Heart right ventricle (tissue), 16 donors: ENCODE results near the gene CBFA2T2. TPM values are rescaled to one million over a fixed set of nuclear protein-coding genes. Genes with fewer than 3 reads are reported as not detected.
A peak's percentile ranks its signal among the peaks of the same experiment; 100 is the strongest.

Experiments used
- ATAC-seq, 8 donors: fragments of 200-7000 bp; cut with Tn5 transposase; one replicate each; pipeline ENCODE4 v1.9.1; 2020; ENCODE audit warnings: mild to moderate bottlenecking in 8 of 8, moderate library complexity in 8 of 8, moderate number of reproducible peaks in 1 of 8
- DNase-seq, 2 donors: peaks; one replicate each; pipeline ENCODE4 v3.0.0-alpha.2; 2020
- H3K27ac ChIP-seq, 10 donors: fragments of 200-600 bp; sonication (generic) in 2 of 10; one replicate each; pipeline versions ENCODE4 v1.5.0 to v1.8.0; 2020 to 2022; ENCODE audit warnings: mild to moderate bottlenecking in 3 of 10
- H3K27me3 ChIP-seq, 7 donors: fragments of 200-600 bp; one replicate each; pipeline ENCODE4 v1.8.0; 2021 to 2022; ENCODE audit warnings: mild to moderate bottlenecking in 2 of 7
- H3K36me3 ChIP-seq, 9 donors: fragments of 200-600 bp; sonication (generic) in 1 of 9; one replicate each; pipeline versions ENCODE4 v1.5.0 to v1.8.0; 2020 to 2022; ENCODE audit warnings: mild to moderate bottlenecking in 2 of 9
- H3K4me1 ChIP-seq, 9 donors: fragments of 200-600 bp; sonication (generic) in 1 of 9; one replicate each; pipeline versions ENCODE4 v1.5.0 to v1.8.0; 2020 to 2022; ENCODE audit warnings: mild to moderate bottlenecking in 4 of 9
- H3K4me3 ChIP-seq, 10 donors: fragments of 200-600 bp; sonication (generic) in 2 of 10; one replicate each; pipeline versions ENCODE4 v1.5.0 to v1.8.0; 2020 to 2022; ENCODE audit warnings: mild to moderate bottlenecking in 7 of 10, moderate library complexity in 2 of 10
- H3K9me3 ChIP-seq, 11 donors: fragments of 200-600 bp in 10 of 11; sonication (generic) in 2 of 11; one replicate each; pipeline versions ENCODE4 v1.5.0 to v1.8.0; 2013 to 2022; ENCODE audit warnings: mild to moderate bottlenecking in 2 of 11, control low read depth in 1 of 11, moderate library complexity in 1 of 11
- whole genome bisulfite sequencing, 2 donors: extraction: QIAGEN DNeasy Blood & Tissue Kit; methylation state at CpG; one replicate each; pipeline ENCODE4 v1.1.7; 2013; ENCODE audit warnings: inconsistent platforms in 1 of 2; 5-methylcytosine and 5-hydroxymethylcytosine counted together
- intact Hi-C, 10 donors: fragments of 100-400 bp; cut with DNase I; formaldehyde crosslinking; loops; one replicate each; pipeline versions ENCODE4 v1.11.1 to v1.14.2; 2022
- polyA plus RNA-seq, 2 donors: library from polyadenylated mRNA; stranded (reverse); fragments of 200-250 nt; gene quantifications; one replicate each; pipeline ENCODE4 v1.2.3, GENCODE V29; 2013
- total RNA-seq, 10 donors: library from RNA; stranded (reverse); fragmentation: NEBNext Ultra II Directional in 3 of 10; extraction: Animal tissue kit (Norgen Biotek cat#: 25700) in 3 of 10; gene quantifications; one replicate each; pipeline versions ENCODE4 v1.2.1 to v1.2.4, GENCODE V29; 2021 to 2023
- TF ChIP-seq, protein P1 (sequence below), 9 donors: fragments of 200-600 bp; sonication (generic) in 2 of 9; IDR thresholded peaks; one replicate each; pipeline versions ENCODE4 v1.5.0 to v1.8.0; 2021 to 2022; ENCODE audit warnings: antibody characterized with exemption in 9 of 9, mild to moderate bottlenecking in 5 of 9, moderate library complexity in 1 of 9
- donor health status: Arrhythmogenic right ventricular cardiomyopathy.
- donor health status: ischemic (EF 13 %, LVEDD 7.1; RV severe dilation, severe dysfunction).
- donor health status: healthy with polysubstance abuse.
- donor health status: DM: no; HTN: yes; CAD: no.
- donor health status: DM: no; HTN: no; CAD: no.
- donor health status: ischemic (EF 25% LVEDD 6.9; RV normal size, moderate dysfunction).
- donor health status: ischemic (EF 25% LVEDD 5.7; RV mildly dilated, moderate dysfunction).
- donor health status: healthy.
- donor health status: DM: yes; HTN: yes; CAD: no.
- donor health status: Ischemic cardiomyopathy.
- donor health status: ischemic (EF 35%, LVEDD 5.7; RV mildly dilated, moderate dysfunction).
- donor health status: nonischemic (EF 11% LVEDD 7.7; RV severe dilation, severe dysfunction).
- donor health status: DM: yes; HTN: yes; CAD: no.
- donor health status: PGD.
- donor health status: ischemic (EF 29% LVEDD 5.4; RV normal size, mild dysfunction).
- donor health status: nonischemic (EF 23%, LVEDD 6.1; RV moderate dilation, normal function).

Gene CBFA2T2
- total and polyA plus RNA-seq, 12 donors, result 3.5 to 13.3 (median 11.3) TPM

DNA sequence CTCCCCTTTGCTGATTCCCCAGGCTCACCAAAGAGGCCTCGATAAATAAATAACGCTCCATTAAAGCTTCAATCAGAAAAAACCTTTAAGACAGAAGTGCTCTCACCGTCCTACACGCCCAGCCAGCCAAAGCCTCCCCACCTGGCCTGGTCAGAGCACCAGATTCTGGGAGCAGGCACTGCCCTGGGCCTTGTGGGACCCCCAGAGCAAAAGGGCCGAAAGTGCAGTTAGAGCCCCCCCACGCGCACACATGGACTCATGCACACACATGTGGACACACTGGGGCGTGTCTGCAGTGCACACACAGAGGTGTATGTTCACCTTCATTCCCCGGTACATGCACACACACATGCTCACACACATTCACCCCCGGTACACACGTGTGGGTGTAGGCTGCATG is 186.2 kb downstream of the CBFA2T2 start:
- Histone ChIP-seq H3K4me3 (no peak overlapping the region), H3K36me3 (peaks cover 0 to 7% (median 5%) of the 10 kb centered on the region in 9 donors), H3K4me1 (peaks cover 9 to 42% (median 28%) of the 10 kb centered on the region in 9 donors), H3K9me3 (no peaks in the 10 kb centered on the region), H3K27me3 (no peaks in the 10 kb centered on the region), H3K27ac (peak overlapping the region in 4 of 10 donors; percentile 11 to 94 (median 83))
- DNase-seq, result no peak
- no peak for ATAC-seq
- intact Hi-C loops, result loop anchor here in 1 of 10 donors (5.0 kb wide), 1 partner anchor 56 kb away; the partner anchor contains the start of gene ZNF341
- WGBS, 2 donors, result 94 to 95% methylated on average over 11 of the region's 11 CpGs
- TF ChIP-seq, protein P1, sequence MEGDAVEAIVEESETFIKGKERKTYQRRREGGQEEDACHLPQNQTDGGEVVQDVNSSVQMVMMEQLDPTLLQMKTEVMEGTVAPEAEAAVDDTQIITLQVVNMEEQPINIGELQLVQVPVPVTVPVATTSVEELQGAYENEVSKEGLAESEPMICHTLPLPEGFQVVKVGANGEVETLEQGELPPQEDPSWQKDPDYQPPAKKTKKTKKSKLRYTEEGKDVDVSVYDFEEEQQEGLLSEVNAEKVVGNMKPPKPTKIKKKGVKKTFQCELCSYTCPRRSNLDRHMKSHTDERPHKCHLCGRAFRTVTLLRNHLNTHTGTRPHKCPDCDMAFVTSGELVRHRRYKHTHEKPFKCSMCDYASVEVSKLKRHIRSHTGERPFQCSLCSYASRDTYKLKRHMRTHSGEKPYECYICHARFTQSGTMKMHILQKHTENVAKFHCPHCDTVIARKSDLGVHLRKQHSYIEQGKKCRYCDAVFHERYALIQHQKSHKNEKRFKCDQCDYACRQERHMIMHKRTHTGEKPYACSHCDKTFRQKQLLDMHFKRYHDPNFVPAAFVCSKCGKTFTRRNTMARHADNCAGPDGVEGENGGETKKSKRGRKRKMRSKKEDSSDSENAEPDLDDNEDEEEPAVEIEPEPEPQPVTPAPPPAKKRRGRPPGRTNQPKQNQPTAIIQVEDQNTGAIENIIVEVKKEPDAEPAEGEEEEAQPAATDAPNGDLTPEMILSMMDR (IDR thresholded peaks at IDR 0.05), result no peak

DNA sequence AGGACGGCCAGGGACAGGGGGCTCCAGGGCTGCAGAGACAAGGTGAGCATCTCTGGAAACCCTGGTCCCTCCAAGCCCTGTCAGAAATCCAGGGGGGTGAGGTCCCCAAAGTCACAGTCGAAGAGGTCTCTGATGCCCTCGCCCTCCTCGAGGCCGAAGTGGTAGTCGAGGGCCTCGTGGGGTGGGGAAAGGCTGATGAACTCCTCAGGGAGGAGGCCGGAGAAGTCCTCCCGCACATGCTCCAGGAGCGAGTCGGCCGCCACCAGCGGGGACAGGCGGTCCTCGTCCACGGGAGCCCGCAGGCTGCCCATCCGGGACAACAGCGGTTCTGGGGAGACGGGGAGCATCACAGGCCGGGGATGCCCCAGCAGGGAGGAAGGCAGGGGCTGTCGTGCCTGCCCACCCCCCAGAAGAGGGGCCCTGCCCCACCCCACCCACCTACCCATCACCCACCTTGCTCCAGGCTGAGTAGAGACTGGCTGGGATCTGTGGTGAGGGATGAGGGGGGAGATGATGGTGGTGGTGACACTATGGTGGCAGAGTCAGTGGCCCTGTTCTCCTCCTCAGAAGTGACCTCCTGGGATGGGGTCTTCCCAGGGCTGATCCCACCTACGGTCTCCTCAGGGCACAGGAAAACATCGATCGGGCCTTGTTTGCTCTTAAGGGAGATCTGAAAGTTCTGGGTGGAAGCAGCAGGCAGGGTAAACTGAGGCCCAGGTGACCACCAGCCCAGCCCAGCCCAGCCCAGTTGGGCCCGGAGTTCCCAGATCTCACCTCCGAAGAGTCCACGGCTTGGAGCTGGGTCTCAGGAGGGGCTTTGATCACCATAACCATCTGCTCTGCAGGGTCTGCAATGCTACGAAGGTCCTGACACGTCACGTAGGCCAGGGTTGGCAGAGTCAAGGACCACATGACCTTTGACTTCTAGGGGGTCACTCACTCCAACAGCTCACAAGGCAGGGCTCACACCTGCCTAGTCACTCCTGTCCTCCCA is 187.1 kb downstream of the CBFA2T2 start:
- Histone ChIP-seq H3K27me3 (no peaks in the 10 kb centered on the region), H3K9me3 (no peaks in the 10 kb centered on the region), H3K36me3 (peaks cover 0 to 5% (median 0%) of the 10 kb centered on the region in 9 donors), H3K4me3 (no peak overlapping the region), H3K4me1 (peaks cover 9 to 41% (median 27%) of the 10 kb centered on the region in 9 donors), H3K27ac (no peak overlapping the region)
- intact Hi-C loops, result loop anchor here in 1 of 10 donors (5.0 kb wide), 1 partner anchor 55 kb away; the partner anchor contains the start of gene ZNF341
- ATAC-seq (no peak), DNase-seq (no peak)
- TF ChIP-seq, protein P1 (IDR thresholded peaks at IDR 0.05), result no peak
- WGBS, 2 donors, result 96% methylated on average over 31 of the region's 31 CpGs

DNA sequence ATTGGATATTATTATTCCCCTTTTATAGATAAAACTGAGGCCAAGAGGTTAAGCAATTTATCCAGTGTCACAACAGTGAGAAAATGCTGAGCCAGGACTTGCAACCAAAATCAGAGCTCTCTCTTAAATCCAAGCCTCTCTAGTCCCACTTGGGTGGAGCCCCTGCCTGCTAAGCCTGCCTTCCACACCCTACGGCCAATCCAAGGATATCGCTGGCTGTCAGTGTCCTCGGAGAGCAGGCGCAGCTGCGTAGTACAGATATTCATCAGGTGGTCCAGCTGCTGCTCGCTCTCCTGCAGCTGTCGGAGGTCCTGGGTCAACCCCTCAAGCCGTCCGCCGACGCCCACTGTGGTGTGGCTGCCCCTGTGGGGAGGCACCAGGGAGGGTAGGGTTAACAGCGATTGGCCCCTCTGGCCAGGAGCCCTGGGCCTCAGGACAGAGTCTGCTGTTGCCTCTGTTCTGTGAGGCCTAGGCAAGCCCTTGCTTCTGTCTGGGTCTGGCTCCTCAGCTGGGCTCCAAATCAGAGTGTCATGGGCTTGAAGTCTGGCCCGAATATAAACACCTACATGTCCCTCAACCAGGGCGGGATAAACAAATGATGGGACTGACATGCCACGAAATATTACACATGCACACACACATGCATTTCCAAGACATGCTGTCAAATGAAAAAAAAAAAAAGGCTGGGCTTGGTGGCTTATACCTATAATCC is 188.3 kb downstream of the CBFA2T2 start:
- peak in 1 of 2 donors; percentile 64 for DNase-seq
- H3K4me1 ChIP-seq, result peaks cover 4 to 29% (median 17%) of the 10 kb centered on the region in 9 donors
- WGBS, 2 donors, result 77 to 78% methylated on average over 15 of the region's 15 CpGs
- H3K9me3 ChIP-seq, result no peaks in the 10 kb centered on the region
- TF ChIP-seq, protein P1 (IDR thresholded peaks at IDR 0.05), result no peak
- peak in 6 of 8 donors; percentile 15 to 39 (median 34) for ATAC-seq
- H3K27me3 ChIP-seq, result no peaks in the 10 kb centered on the region
- H3K36me3 ChIP-seq, result peaks cover 0 to 5% (median 0%) of the 10 kb centered on the region in 9 donors
- no peak overlapping the region for H3K4me3 ChIP-seq
- H3K27ac ChIP-seq, result peak overlapping the region in 2 of 10 donors; percentile 28 to 45
- intact Hi-C loops, result loop anchor here in 1 of 10 donors (5.0 kb wide), 1 partner anchor 54 kb away; the partner anchor contains the start of gene ZNF341
